ENCODE data around the gene VGLL4.
A peak's percentile ranks its signal among the peaks of the same experiment; 100 is the strongest.
"Not testable (repeated sequence)": the region's sequence is repeated elsewhere in the genome, so short reads cannot be mapped to it uniquely, and the experiment has no call there.

VGLL4 gene

DNA sequence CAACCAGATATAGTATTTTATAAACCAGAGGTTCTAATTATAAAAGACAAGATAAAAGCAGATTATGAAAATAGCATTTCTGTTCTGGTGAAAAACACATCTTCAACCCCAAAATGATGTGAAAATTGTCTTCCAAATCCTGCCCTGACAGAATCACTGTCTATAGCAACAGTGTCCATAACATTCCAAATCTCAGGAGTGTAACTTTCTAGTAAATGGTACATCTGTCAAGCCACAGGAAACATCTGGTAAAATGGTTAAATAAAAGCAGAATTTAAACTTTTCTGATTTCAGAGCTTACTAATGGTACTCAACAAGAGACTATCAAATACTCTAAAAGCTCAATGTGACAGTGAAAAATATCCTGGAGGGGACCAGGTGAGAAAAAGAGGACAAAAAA, 60.5 kb downstream of the VGLL4 start:
- peak; percentile 13 for DNase-seq (ENCODE audit: low spot score)

- DNase-seq (ENCODE audit: low spot score): peak; percentile 28
Observed at GRCh38 chr3:11582191-11582968, 61.3 kb downstream of the VGLL4 start.

- no peak for DNase-seq (ENCODE audit: low spot score)
Observed at GRCh38 chr3:11581237-11582190, 62.2 kb downstream of the VGLL4 start.

DNA sequence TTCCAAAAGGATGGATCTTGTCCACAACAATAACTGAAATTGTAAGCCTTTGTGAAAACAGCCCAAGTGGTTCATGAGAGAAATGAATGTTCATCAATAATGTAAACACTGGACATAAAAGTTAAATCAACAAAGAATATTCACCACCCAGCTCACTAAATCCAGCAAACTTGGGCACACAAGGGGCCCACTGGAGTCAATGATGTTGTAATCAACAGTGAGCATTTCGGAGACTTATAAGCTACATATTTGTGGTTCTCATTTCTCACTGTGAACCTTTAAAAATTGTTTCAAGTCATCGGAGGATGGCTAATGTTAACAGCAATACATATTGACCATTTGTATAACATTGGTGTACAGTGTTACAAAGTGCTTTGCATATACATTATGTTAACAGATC, 63.1 kb downstream of the VGLL4 start:
- no peak for DNase-seq (ENCODE audit: low spot score)

DNA sequence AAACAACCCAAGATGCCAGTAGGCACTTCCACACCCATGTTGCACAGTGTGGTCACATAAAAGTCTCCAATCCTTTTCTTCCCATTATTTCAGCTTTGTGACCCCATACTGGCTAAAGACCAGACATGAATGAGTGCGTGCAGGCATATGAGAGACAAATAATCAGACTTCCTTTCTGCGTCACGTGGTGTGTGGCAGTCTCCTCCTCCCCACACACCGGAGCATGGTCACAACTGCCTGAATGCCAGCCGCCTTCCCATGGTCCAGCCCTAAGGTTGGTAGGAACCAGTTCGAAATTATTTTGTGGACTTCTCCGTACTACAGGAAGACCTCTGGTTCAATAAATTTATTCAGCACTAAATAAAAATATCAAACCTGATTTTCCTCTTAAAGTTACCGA, 65.5 kb downstream of the VGLL4 start:
- DNase-seq (ENCODE audit: low spot score): no peak

- no peak for DNase-seq (ENCODE audit: low spot score)
Observed at GRCh38 chr3:11576453-11576852, 67.3 kb downstream of the VGLL4 start.

DNA sequence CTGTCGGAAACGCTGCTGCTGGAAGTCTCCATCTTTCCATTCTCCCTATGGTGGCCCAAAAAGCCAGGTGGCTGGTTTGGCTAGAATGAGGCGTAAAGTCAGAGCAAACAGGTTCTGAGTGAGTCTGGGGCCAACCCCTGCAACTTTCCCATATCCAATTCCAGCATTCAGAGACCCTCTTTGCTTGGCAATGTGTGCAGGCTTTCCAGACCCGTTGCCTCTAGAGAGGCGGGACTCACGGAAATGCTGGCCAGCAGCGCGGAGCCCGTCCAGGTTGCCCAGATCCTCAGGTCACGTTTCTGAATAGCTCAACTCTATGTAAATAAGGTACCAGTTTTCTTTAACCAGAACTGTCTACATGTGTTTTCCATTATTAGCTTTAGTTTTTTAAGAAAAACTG, 68.0 kb downstream of the VGLL4 start:
- no peak for DNase-seq (ENCODE audit: low spot score)

DNA sequence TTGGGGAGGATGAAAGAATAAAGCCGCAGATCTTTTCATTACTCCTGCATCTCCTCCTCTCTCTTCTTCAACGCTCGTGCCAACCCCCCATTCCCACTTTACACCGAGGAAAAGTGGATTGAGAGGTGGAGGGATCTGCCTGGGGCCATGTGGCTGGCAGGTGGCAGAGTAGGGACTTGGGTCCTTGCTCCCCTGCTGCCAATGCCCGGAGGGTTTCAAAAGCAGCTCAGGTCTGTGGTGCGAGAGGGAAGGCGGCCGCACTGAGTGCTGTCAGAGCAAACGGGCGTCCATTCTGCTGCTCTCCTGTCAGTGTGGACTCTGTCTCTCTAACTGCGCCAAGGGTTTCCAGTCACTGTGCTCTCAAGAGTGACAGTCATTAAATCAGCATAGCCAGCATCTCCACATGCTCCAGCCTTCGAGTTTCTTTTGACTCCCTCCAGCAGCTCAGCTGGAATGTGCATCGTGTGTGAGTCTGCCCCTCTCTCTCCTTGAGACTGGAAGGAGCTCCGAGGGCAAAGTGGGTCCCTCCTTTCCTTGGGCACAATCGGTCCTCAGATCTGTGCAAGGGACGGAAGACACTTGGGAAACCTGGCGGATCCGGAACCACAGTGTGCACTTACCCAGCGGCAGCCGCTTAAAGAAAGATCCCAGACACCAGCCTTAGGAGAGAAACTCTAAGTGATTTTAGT, 68.6 kb downstream of the VGLL4 start:
- no peak for DNase-seq (ENCODE audit: low spot score)

- DNase-seq (ENCODE audit: low spot score): not testable (repeated sequence)
Observed at GRCh38 chr3:11572660-11573059, 71.1 kb downstream of the VGLL4 start.

DNA sequence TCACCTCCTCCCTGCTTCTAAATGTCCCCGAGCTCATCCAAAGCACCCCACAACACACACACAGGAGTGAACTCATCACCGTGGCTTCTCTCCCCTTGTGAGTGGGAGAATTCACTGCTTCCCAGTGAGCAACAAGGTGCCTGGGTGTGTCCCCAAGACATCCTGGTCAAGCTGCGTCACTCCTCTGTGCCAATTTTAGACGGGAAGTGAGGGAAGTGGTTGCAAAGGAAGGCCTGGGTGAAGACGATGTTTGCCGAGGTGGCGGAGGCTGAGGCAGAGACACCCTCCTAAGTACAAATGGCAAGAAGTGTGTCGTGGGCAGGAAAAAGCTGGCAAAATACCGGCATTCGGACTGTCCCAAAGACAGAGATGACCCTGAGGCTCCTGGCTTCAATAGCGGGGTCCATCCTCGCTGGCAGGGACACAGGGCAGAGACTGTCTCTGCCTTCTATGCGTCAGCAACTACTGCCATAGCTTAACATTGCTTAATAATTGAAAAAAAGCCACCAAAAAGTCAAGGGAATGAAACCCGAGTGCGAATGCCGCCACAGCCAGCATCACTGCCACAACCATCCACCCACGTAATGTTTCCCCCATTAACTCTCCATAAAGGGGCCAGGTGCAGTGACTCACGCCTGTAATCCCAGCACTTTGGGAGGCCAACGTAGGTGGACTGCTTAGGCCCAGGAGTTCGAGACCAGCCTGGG, 72.8 kb downstream of the VGLL4 start:
- DNase-seq (ENCODE audit: low spot score): no peak

DNA sequence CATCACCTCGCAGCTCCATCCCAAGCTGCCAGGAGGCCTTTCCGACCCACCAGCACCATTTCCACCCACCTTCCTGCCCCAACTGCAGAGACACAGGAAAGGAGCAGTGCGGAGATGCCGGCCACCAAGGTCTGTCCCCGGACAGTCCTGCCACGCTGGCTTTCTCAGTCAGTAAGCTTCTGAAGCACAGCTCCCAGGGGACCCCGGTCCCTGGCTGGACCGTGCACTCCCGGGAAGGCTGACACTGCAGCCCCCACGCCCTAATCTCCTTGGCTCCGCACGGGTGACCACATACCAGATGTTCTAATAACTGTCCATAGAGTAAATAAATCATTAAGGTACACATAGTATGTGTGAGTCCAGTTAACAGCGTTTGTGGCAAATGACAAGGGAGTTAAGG, 73.5 kb downstream of the VGLL4 start:
- no peak for DNase-seq (ENCODE audit: low spot score)

- no peak for DNase-seq (ENCODE audit: low spot score)
Observed at GRCh38 chr3:11569156-11569741, 74.5 kb downstream of the VGLL4 start.

- DNase-seq (ENCODE audit: low spot score): no peak
Observed at GRCh38 chr3:11568503-11569155, 75.1 kb downstream of the VGLL4 start.

DNA sequence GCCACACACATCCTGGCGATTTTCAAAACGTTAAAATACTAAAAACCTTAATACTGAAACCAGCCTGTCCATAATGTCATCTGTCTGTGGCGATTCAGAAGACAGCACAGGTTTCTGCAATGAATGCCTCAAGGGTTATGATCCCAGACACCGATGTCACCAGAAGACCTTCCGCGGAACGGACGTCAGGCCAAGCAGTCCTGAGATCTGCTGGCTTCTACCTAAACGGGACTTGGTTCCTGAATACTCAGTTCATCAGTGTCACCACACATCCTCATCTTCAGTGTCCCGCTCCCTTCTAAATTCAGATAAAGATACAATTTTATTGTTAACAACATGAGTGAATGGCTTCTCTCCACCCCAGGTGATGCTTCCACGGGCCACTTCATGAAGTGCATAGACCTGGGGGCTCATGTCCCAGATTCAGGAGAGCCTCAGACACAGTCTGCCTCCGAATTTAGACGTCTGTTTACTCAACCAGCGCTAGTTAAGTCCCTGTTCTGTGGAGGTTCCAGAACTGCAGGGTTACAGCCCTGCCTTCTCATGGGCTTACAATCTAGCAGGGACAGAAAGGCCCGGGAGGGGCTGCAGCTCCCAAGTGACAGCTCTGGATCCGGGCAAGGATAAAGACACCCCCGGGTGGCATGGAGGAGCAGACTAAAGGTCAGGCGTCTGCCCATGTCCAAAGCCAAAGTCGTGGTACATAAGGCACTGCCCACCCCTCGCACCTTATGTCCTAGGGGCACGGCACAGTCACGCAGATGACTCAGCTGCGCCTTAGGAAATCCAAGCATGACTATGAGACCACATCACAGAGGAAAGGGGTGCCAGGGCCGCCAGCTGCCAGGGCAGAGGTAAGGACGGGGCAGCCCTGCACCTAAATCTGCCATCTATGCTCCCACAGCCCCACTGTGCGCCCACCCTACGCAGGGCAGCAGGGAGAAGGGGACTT, 75.9 kb downstream of the VGLL4 start:
- no peak for DNase-seq (ENCODE audit: low spot score)

DNA sequence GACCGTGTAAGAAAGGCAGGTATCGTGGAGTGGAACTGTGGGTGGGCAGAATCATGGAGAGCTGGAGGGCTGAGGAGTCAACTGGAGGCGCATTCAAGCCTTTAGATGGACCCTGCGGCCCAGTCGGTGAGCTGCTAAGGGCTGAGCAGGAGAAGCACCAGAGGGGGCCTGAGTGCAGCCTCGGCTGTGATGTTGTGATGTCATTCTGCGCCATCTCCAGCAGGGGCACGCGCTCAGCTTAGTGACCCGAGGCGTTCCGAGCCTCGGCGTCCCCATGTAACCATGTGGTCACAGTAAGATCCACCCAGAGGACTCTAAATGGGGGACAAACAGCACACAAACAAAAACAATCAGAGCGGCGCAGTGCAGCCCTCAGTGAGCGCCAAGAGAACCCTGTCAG, 76.8 kb downstream of the VGLL4 start:
- DNase-seq (ENCODE audit: low spot score): peak; percentile 18

- DNase-seq (ENCODE audit: low spot score): no peak
Observed at GRCh38 chr3:11566478-11566877, 77.2 kb downstream of the VGLL4 start.

DNA sequence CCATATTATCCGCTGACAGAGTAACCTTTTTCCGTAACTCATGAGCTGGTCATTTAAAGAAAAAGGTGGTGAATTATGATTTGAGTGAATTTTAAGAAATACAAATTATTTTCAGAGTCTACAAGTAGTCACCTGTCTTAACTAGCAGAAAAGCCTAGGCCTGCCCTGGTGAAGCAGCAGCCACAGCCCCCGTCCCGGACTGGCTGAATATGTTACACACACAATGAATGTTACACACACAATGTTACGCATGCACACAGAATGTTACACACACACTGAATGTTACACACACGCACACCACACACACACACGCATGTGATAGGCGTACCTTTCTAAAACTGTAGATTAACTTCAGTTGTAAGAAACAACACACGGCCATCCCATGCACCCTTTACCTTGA, 77.8 kb downstream of the VGLL4 start:
- DNase-seq (ENCODE audit: low spot score): no peak

DNA sequence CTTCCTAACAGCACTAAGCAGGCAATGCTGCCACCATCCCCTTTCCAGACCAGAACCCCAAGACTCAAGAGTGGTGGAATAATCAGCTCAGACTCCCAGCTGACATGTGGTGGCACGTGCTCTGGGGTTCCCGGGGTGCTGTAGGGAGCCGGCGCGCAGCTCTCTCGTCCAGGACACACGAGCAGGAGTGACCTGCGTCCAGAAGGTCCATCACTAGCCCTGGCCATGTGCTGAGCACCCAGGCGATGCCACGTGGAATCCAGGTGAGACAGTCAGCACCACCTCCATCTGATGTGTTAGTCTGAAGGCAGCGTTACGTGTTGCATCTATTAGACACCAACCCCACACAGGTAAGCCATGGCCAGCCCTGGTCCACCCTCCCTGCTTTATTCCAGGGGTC, 78.2 kb downstream of the VGLL4 start:
- DNase-seq (ENCODE audit: low spot score): no peak

DNA sequence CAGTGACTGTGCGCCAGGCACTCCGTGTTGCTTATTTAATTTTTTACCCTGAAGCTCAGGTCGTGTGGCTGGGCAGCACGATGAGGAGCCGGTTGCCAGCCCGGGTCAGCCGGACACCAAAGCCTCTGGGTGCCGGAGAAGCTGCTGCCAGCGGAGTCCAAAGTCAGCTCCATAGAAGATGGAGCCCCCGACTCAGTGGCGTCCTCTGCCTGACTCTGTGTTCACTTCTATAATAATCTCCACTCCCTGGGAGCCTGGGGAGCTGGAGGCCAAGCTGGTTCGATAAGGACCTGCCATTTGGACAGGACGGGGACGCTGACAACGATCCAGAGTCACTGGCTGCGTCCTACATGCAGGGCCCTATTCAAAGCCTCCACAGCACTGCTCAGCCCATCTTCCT, 78.6 kb downstream of the VGLL4 start:
- DNase-seq (ENCODE audit: low spot score): no peak

- DNase-seq (ENCODE audit: low spot score): no peak
Observed at GRCh38 chr3:11564577-11565001, 79.1 kb downstream of the VGLL4 start.
